GM18505 (cell line): ENCODE measurements around the gene KRT81.
A peak's percentile ranks its signal among the peaks of the same experiment; 100 is the strongest.
"Not testable (repeated sequence)": the region's sequence is repeated elsewhere in the genome, so short reads cannot be mapped to it uniquely, and the experiment has no call there.

Source experiments
- ATAC-seq: cut with Tn5 transposase; IDR thresholded peaks from one replicate; pipeline ENCODE4 v1.9.1; 2021; ENCODE audit not compliant: unreplicated experiment
- POLR2A ChIP-seq: IDR thresholded peaks from 4 replicates; pipeline ENCODE4 v1.6.1; 2011; ENCODE audit warnings: borderline replicate concordance; ENCODE audit not compliant: insufficient read depth, insufficient read length; ENCODE audit errors: extremely low read depth

Gene KRT81

DNA sequence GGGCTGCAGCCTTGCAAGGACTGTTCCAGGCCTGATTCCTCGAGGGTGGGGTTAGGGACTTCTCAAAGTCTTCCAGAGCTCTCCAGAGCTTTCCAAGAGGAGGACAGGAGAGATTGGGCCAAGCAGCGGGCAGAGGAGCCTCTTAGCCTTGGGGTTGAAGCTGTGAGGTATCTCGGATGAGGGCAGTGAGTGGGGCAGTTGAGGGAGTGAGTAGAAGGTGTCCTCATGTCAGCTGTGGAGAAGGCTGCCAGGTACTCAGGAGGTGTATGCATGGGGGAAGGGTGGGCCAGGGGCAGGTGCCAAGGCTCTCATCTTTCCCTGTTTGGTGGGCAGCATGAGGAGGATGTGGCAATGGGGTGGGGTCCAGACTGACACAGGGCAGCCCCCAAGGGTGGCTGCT, 22.1 kb upstream of the KRT81 start:
- no peak for ATAC-seq
- no peak for TF ChIP-seq POLR2A

DNA sequence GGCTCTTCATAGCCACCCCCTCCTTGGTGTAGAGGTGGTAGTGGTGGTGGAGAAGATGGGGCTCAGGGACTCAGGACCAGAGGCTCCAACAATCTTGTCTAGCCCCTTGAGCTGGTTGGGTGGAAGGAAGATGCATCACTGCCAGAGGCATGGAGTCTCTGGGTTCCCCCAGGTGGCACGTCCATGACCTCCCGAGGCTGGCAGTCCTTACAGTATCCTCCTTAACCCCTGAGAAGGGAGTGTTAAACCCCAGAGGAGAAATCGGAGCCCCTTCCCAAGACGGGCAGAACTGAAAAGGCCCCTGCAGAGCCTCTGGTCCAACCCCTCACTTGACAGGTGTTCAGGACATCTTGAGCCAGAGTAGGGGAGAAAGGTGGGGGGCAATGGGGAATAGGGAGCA, 20.8 kb upstream of the KRT81 start:
- TF ChIP-seq POLR2A: no peak

GRCh38 chr12:52311285-52311648, 19.9 kb upstream of the KRT81 start:
- no peak for ATAC-seq
- TF ChIP-seq POLR2A: no peak

More for the DNA sequence above, 20.8 kb upstream of the KRT81 start:
- ATAC-seq: no peak

DNA sequence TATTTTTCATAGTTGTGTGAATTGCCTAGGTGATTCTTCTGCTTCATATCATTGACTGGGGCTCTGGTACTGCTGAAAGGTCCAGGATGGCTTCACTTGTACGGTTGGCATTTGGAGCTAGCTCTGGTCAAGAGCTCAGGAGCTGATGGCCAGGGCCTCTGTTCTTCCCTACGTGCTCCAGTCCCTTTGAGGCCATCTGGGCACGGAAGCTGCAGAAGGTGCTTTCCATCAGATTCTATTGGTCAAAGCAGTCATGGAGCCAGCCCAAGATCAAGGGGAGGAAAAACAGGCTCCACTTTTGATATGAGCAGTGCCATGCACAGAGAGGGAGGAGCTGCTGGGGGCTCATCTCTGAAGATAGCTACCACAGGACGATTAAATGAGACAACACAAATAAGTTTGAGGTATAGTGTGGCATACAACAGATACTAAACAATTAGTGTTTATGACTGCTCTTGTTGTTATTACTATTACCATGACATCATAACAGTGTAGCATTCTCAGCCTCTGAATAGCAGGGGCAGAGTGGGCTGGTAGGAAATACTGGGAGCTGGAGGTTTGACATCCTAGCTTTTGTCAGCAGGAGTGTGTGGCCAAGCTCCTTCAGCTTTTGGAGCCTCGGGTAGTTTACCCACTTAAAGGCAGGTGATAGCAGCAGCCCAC, 19.4 kb upstream of the KRT81 start:
- ATAC-seq: no peak
- TF ChIP-seq POLR2A: no peak

- TF ChIP-seq POLR2A: no peak
- ATAC-seq: no peak
Observed at GRCh38 chr12:52308806-52309425, 17.6 kb upstream of the KRT81 start.

DNA sequence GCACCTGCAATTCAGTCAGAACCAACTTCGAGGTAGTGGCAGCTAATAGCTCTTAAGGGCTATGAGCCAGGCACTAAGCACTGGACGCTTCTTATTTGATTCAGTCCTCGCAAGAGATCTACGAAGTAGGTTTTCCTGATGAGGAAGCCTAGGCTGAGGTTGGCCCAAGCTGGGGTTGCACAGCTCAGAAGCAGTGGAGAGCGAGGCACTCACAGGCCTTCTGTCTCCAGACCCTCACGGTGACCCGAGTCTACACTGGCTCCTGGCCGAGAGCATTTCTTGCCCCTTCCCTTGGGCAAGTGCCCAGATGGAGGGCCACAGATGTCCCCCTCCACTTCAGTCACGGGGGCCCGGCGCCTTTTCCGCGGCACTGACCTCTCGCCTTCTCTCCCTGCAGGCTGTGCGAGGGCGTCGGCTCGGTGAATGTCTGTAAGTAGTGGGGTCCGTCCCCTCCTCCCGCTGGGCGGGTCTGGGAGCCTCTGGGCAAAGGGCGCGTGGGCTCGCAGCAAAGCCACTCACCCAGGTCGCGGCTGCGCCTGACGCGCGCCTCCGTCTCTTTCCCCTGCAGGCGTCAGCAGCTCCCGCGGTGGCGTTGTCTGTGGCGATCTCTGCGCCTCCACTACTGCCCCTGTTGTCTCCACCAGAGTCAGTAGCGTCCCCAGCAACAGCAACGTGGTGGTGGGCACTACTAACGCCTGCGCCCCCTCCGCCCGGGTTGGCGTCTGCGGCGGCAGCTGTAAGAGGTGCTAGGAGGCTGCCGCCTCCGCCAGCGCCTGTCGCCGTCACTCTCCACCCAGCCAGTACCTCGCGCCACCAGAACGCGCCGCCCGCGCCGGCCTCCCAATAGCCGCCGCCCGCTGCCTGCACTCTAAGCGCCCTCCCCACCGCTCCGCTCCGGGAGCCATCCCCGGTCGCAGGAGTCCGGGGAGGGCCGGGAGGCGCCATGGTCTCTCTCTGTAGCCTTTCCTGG, 16.8 kb upstream of the KRT81 start:
- no peak for ATAC-seq
- TF ChIP-seq POLR2A: no peak

DNA sequence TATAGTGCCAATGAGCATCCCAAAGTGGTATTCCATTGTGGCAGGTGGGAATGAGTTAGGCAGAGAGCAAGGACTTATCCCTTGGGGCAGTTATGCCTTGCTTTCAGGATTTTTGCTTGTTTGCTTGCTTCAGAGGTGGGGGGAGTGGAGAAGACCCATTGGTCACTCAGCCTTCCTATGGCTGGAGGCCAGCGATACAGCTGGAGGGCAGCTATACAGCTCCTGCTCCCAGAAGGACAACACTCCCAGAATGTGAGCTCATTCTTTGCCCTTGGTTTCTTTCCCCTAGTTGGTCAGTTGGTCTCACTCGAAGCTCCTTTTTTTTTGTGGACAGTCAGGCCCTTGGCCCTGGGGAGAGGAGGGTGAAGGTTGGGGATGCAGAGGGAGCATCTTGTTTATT, 15.4 kb upstream of the KRT81 start:
- no peak for ATAC-seq
- TF ChIP-seq POLR2A: no peak

DNA sequence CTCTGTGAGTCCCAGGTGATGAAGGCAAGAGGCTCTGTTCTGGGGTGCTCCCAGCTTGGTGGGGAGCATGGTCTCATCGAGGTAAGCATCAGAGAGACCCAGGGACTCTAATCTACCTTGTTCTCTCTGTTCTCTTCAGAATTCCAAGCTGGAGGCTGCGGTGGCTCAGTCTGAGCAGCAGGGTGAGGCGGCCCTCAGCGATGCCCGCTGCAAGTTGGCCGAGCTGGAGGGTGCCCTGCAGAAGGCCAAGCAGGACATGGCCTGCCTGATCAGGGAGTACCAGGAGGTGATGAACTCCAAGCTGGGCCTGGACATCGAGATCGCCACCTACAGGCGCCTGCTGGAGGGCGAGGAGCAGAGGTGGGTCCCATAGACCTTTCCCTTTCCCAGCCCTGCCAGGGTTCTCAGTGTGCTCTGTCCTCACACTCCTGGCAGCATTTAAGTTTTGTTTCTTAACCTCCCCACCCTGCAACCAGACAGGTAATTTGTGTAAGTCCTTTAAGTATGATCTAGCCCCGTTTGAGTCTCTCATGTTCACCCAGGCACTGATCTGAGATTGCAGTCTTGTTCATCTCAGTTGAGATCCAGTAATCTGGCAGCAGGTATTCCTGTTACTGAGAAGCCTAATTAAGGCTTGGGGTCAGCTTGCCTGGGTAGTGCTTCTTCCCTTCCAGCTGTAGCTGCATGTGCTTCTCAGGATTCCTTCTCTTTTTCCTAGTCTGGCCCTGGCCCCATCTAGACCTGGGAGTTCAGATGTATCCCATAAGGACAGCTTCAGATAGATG, 14.8 kb upstream of the KRT81 start:
- no peak for ATAC-seq
- no peak for TF ChIP-seq POLR2A

DNA sequence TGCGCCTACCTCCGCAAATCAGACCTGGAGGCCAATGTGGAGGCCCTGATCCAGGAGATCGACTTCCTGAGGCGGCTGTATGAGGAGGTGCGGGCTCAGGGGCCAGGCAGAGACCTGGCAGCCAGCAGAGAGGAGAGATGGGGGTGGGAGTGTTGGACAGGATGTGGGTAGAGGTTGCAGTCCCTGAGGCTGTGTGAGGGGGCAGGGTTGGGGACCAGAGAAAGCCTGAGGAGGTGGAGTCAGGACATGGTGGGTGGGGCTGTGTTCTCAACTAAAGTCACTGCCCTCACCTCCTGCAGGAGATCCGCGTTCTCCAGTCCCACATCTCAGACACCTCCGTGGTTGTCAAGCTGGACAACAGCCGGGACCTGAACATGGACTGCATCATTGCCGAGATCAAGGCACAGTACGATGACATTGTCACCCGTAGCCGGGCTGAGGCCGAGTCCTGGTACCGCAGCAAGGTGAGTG, 13.6 kb upstream of the KRT81 start:
- peak; percentile 67 for ATAC-seq

DNA sequence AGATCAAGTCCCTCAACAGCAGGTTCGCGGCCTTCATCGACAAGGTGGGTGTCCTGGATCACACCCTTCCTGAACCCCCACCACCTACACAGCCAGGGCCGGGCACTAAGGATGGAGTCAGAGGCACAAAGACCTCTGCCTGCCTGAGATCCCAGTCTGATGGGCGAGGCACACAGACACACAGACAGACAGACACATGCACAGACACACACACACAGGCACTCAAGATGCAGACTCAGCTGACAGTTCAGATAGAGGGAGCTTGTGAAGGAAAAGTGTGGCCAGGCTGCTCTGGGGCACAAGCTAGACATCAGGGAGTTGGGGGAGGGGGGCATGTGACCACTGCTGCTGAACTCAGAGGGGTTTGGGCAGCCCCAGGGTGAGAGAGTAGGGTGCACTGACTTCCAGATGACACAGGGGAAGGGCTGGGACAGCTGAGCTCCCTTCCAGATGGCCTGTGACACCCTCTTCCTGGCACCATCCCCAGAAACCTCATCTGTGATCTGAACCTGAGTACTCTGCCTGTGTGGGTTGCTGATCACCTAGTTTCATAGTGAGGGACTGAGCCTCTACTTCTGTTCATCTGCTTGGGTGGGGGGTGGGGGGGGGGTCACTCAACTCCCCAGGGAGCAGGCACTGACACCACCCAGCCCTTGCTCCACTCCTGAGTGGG, 11.0 kb upstream of the KRT81 start:
- ATAC-seq: not testable (repeated sequence)

DNA sequence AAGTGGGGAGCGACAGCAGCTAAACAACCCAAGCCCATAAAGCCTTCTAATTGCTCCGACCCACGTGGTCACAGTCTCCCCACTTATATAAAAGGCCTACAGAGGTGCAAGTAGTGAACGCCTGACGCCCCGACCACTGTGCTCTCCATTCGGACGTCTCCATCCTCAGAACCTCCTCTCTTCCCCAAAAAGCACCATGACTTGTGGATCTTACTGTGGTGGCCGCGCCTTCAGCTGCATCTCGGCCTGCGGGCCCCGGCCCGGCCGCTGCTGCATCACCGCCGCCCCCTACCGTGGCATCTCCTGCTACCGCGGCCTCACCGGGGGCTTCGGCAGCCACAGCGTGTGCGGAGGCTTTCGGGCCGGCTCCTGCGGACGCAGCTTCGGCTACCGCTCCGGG, 10.4 kb upstream of the KRT81 start:
- not testable (repeated sequence) for ATAC-seq

- ATAC-seq: no peak
- no peak for TF ChIP-seq POLR2A
Observed at GRCh38 chr12:52300796-52301691, 9.7 kb upstream of the KRT81 start.
